ENCODE measurements around the gene SUSD3. TPM values are rescaled to one million over a fixed set of nuclear protein-coding genes. Genes with fewer than 3 reads are reported as not detected.

SUSD3 gene
- total and polyA plus RNA-seq, 2 donors (not counting 3 experiments of a cell fraction or from before 2014, with no cell fraction given), result not detected

- Histone ChIP-seq H3K4me2 (ENCODE audit: insufficient read depth, low read length) (no peak overlapping the region), H2AFZ (ENCODE audit: low read depth, low read length) (no peak overlapping the region), H3K36me3 (ENCODE audit: control insufficient read depth in 2 of 2, extremely low read depth in 1 of 2, insufficient read depth in 2 of 2, low read length in 2 of 2) (no peaks in the 10 kb centered on the region), H4K20me1 (replicated peaks; ENCODE audit: control insufficient read depth, extremely low read depth, insufficient read depth, low read length) (no peaks in the 10 kb centered on the region), H3K27ac (ENCODE audit: insufficient read depth, low read depth, low read length) (no peak overlapping the region), H3K9me3 (replicated peaks; ENCODE audit: control insufficient read depth, insufficient read depth, low read length) (no peaks in the 10 kb centered on the region), H3K79me2 (ENCODE audit: control insufficient read depth, insufficient read depth, low read length) (no peaks in the 10 kb centered on the region), H3K4me1 (ENCODE audit: control insufficient read depth, extremely low read depth, insufficient read depth, low read length) (no peaks in the 10 kb centered on the region), H3K9me1 (replicated peaks; ENCODE audit: control insufficient read depth, extremely low read depth, insufficient read depth, low read length) (no peaks in the 10 kb centered on the region), H3K9ac (replicated peaks; ENCODE audit: extremely low read depth, insufficient read depth, low read length) (no peak overlapping the region), H3K4me3 (replicated peaks in 1 of 3; ENCODE audit: insufficient read depth in 1 of 3, low read depth in 1 of 3, low read length in 3 of 3) (no peak overlapping the region), H3K27me3 (ENCODE audit: control insufficient read depth in 2 of 2, insufficient read depth in 2 of 2, low read length in 2 of 2) (no peaks in the 10 kb centered on the region)
- TF ChIP-seq GATA2 (IDR thresholded peaks at IDR 0.05; ENCODE audit: insufficient read depth, insufficient read length, low read depth, low read length) (no peak), FOS (IDR thresholded peaks at IDR 0.05; ENCODE audit: borderline replicate concordance, insufficient read depth, low read length) (no peak), POLR2A (IDR thresholded peaks at IDR 0.05; ENCODE audit: low read depth, low read length) (no peak), MAX (IDR thresholded peaks at IDR 0.05; ENCODE audit: insufficient read depth, insufficient read length) (no peak), POLR2AphosphoS5 (IDR thresholded peaks at IDR 0.05; ENCODE audit: insufficient read depth, low read depth, low read length) (no peak), MYC (IDR thresholded peaks at IDR 0.05; ENCODE audit: low read depth, low read length) (no peak), CTCF (IDR thresholded peaks at IDR 0.05; ENCODE audit: extremely low read depth in 1 of 2, insufficient read depth in 1 of 2, low read depth in 1 of 2, low read length in 2 of 2) (no peak), JUN (IDR thresholded peaks at IDR 0.05; ENCODE audit: borderline replicate concordance, insufficient read depth, insufficient read length, low read depth) (no peak), EZH2 (IDR thresholded peaks at IDR 0.05; ENCODE audit: borderline replicate concordance, low read depth, low read length, severe bottlenecking) (no peak)
- FAIRE-seq (no peak), DNase-seq (ENCODE audit: low read depth, low spot score) (no peak)
- dilution Hi-C loops (cut with MboI; ENCODE audit: extremely low pct_ligation_motif_present, low sequenced_read_pairs) (no loop called here), intact Hi-C loops (cut with micrococcal nuclease) (no loop called here)
- ChIA-PET POLR2A (no interaction called here), CTCF (interaction anchor here (0.5 kb wide), 1 partner anchor 23 kb away, joined by 3 read pairs; no protein-coding TSS in a partner anchor)
- BruUV-seq (replicated peaks), result no TSS peak
Measured at GRCh38 chr9:93039456-93039855, 19.0 kb upstream of the SUSD3 start.

Data from endothelial cell of umbilical vein (primary cell).